Upper lobe of left lung (tissue), 6 donors: ENCODE results near the gene PAK5. TPM values are rescaled to one million over a fixed set of nuclear protein-coding genes. Genes with fewer than 3 reads are reported as not detected.

ENCODE experiments used
- ATAC-seq, 2 donors: fragments of 200-7000 bp; cut with Tn5 transposase; one replicate each; pipeline ENCODE4 v1.9.1; 2022; ENCODE audit warnings: mild to moderate bottlenecking in 2 of 2, moderate library complexity in 2 of 2; ENCODE audit not compliant: low FRiP score in 2 of 2
- DNase-seq, 2 donors: peaks; one replicate each; pipeline ENCODE4 v3.0.0-alpha.2; 2019 to 2020
- H3K27ac ChIP-seq, 4 donors: fragments of 200-600 bp; sonication (generic); one replicate each; pipeline ENCODE4 v1.5.1; 2016 to 2019
- H3K27me3 ChIP-seq, 4 donors: fragments of 200-600 bp; sonication (generic); one replicate each; pipeline ENCODE4 v1.5.1; 2017 to 2019
- H3K36me3 ChIP-seq, 4 donors: fragments of 200-600 bp; sonication (generic); one replicate each; pipeline ENCODE4 v1.5.1; 2016 to 2019
- H3K4me1 ChIP-seq, 4 donors: fragments of 200-600 bp; sonication (generic); one replicate each; pipeline ENCODE4 v1.5.1; 2018 to 2019
- H3K4me3 ChIP-seq, 4 donors: fragments of 200-600 bp; sonication (generic); one replicate each; pipeline ENCODE4 v1.5.1; 2017 to 2019; ENCODE audit warnings: mild to moderate bottlenecking in 2 of 4, moderate library complexity in 1 of 4
- H3K9me3 ChIP-seq, 4 donors: fragments of 200-600 bp; sonication (generic); one replicate each; pipeline ENCODE4 v1.5.1; 2018 to 2019
- EP300 ChIP-seq, 4 donors: sonication (generic); formaldehyde crosslinking; IDR thresholded peaks; one replicate each; pipeline ENCODE4 v1.5.1; 2017; ENCODE audit warnings: antibody characterized with exemption in 4 of 4, control low read depth in 2 of 4
- POLR2A ChIP-seq, 4 donors: fragments of 450-650 bp; IDR thresholded peaks; one replicate each; pipeline ENCODE4 v1.5.1; 2016 to 2017; ENCODE audit warnings: antibody characterized with exemption in 4 of 4, mild to moderate bottlenecking in 2 of 4
- POLR2AphosphoS5 ChIP-seq, 2 donors: sonication (generic); formaldehyde crosslinking; IDR thresholded peaks; one replicate each; pipeline ENCODE4 v1.5.1; 2017; ENCODE audit warnings: antibody characterized with exemption in 2 of 2
- WGBS, 2 donors: methylation state at CpG; one replicate each; pipeline ENCODE4 v1.1.5; 2017 to 2018; 5-methylcytosine and 5-hydroxymethylcytosine counted together
- total RNA-seq, 6 donors: library from RNA; depleted of rRNA in 4 of 6; stranded (reverse); fragments of >200 nt in 4 of 6; gene quantifications; one replicate each; pipeline versions ENCODE4 v1.1.0 to v1.2.1, GENCODE V29; 2016 to 2021
- TF ChIP-seq, protein P1 (sequence below), 6 experiments: fragments of 450-650 bp in 4 of 6; fragments of 200-600 bp in 2 of 6; sonication (generic) in 2 of 6; IDR thresholded peaks; one replicate each; pipeline ENCODE4 v1.5.1; 2016 to 2019; ENCODE audit warnings: antibody characterized with exemption in 6 of 6
- donor health status: DM: no; HTN: no; CAD: no; lungs with moderate emphysema.
- donor health status: DM: no; HTN: yes; CAD: no; lungs with severe emphysema.

The PAK5 gene
- total RNA-seq, 6 donors from 2014 or later = 0.17 to 0.30 (median 0.23) TPM; not detected in 2

DNA sequence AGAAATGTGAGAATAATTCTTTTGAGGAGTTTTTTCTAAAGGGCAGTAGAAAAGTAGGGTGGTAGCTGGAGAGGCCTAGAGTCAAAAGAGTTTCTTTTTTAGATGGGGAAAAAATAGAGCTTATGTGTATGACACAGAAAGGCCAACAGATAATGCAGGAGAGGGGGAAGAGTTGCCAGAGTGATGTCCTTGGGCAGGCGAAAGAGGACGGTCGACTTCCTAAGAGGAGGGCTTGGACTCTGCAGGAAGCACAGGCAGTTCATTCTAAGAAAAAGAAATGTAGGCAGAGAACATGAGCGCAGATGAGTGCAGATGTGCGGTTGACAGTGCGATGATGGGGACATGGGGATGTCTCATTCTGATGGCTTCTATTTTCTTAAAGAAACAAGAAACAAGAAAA is 68.9 kb downstream of the PAK5 start:
- no peak for ATAC-seq
- TF ChIP-seq EP300 (IDR thresholded peaks at IDR 0.05) (no peak), POLR2AphosphoS5 (IDR thresholded peaks at IDR 0.05) (no peak), POLR2A (IDR thresholded peaks at IDR 0.05) (no peak)
- TF ChIP-seq, protein P1, sequence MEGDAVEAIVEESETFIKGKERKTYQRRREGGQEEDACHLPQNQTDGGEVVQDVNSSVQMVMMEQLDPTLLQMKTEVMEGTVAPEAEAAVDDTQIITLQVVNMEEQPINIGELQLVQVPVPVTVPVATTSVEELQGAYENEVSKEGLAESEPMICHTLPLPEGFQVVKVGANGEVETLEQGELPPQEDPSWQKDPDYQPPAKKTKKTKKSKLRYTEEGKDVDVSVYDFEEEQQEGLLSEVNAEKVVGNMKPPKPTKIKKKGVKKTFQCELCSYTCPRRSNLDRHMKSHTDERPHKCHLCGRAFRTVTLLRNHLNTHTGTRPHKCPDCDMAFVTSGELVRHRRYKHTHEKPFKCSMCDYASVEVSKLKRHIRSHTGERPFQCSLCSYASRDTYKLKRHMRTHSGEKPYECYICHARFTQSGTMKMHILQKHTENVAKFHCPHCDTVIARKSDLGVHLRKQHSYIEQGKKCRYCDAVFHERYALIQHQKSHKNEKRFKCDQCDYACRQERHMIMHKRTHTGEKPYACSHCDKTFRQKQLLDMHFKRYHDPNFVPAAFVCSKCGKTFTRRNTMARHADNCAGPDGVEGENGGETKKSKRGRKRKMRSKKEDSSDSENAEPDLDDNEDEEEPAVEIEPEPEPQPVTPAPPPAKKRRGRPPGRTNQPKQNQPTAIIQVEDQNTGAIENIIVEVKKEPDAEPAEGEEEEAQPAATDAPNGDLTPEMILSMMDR (IDR thresholded peaks at IDR 0.05) = no peak
- DNase-seq = no peak
- H3K9me3 ChIP-seq = no peaks in the 10 kb centered on the region
- H3K4me1 ChIP-seq = no peaks in the 10 kb centered on the region
- H3K36me3 ChIP-seq = no peaks in the 10 kb centered on the region
- 85 to 89% methylated on average over 6 of the region's 6 CpGs for WGBS, 2 donors
- no peaks in the 10 kb centered on the region for H3K27me3 ChIP-seq
- no peak overlapping the region for H3K4me3 ChIP-seq
- H3K27ac ChIP-seq = no peak overlapping the region

DNA sequence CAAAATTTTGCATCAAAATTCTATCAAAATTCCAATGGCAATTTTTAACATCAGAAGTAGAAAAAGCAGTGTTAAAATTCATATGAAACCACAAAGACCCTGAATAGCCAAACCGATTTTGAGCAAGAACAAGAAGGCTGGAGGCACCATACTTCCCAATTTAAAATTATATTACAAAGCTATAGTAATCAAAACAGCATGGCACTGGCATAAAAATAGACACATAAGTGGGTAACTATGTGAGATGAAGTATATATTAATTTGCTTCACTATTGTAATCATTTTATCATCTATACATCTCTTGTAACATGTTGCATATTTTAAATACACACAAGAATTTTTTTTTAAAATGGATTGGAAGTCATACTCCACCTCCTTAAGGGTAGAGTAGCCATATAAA is 77.4 kb downstream of the PAK5 start:
- H3K9me3 ChIP-seq = peaks cover 0 to 13% (median 2%) of the 10 kb centered on the region in 4 donors
- no peaks in the 10 kb centered on the region for H3K36me3 ChIP-seq
- TF ChIP-seq POLR2AphosphoS5 (IDR thresholded peaks at IDR 0.05) (no peak), EP300 (IDR thresholded peaks at IDR 0.05) (no peak), POLR2A (IDR thresholded peaks at IDR 0.05) (no peak)
- TF ChIP-seq, protein P1 (IDR thresholded peaks at IDR 0.05) = no peak
- H3K27ac ChIP-seq = no peak overlapping the region
- H3K4me3 ChIP-seq = no peak overlapping the region
- DNase-seq (no peak), ATAC-seq (no peak)
- H3K27me3 ChIP-seq = no peaks in the 10 kb centered on the region
- 71 to 83% methylated on average over 1 of the region's 1 CpG for WGBS, 2 donors
- no peaks in the 10 kb centered on the region for H3K4me1 ChIP-seq

DNA sequence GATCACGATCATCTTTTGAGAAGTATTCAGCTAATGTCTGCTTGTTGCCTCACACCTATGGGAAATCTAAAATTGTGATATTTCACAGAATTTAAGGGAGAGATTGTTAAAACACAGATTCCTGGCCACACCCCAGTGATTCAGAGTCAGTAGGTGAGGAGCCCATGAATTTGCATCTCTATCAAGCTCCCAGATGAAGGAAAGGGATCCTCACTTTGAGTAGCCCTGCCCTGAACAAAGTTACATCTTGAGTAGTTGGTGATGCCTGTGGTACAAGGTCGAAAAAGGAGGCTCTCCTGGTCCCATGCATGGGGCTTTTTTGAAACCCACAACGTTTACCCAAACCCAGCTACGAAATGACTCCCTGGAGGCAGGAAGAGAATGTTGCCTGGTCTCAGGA is 79.5 kb downstream of the PAK5 start:
- Histone ChIP-seq H3K27ac (no peak overlapping the region), H3K9me3 (peaks cover 0 to 13% (median 2%) of the 10 kb centered on the region in 4 donors), H3K27me3 (no peaks in the 10 kb centered on the region), H3K4me1 (no peaks in the 10 kb centered on the region), H3K4me3 (no peak overlapping the region), H3K36me3 (no peaks in the 10 kb centered on the region)
- TF ChIP-seq, protein P1 (IDR thresholded peaks at IDR 0.05) = no peak
- TF ChIP-seq EP300 (IDR thresholded peaks at IDR 0.05) (no peak), POLR2A (IDR thresholded peaks at IDR 0.05) (no peak), POLR2AphosphoS5 (IDR thresholded peaks at IDR 0.05) (no peak)
- ATAC-seq (no peak), DNase-seq (no peak)
- WGBS, 2 donors = 44 to 67% methylated on average over 4 of the region's 4 CpGs

DNA sequence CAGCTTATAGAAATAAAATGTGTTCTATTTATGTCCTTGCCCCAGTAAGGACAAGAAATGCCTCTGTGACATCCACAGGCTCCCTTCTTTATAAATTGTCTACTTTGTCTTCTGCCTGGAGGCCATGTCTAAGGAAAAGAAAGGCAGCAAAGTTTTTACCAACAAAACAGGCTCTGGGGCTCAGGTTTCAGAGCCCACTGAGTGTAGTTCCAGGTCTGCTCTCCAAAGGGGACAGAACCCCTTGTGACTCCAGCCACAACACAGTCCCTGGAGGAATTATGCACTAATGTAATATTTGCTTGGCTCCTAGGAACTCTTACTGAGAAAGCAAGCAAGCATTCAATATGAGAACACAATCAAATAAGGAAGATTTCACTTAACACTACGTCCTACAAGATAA is 80.1 kb downstream of the PAK5 start:
- Histone ChIP-seq H3K36me3 (no peaks in the 10 kb centered on the region), H3K9me3 (peaks cover 0 to 13% (median 2%) of the 10 kb centered on the region in 4 donors), H3K27ac (no peak overlapping the region), H3K4me1 (no peaks in the 10 kb centered on the region), H3K4me3 (no peak overlapping the region), H3K27me3 (no peaks in the 10 kb centered on the region)
- WGBS, 2 donors = 44 to 63% methylated on average over 1 of the region's 1 CpG
- no peak for TF ChIP-seq EP300 (IDR thresholded peaks at IDR 0.05)
- TF ChIP-seq, protein P1 (IDR thresholded peaks at IDR 0.05) = no peak
- TF ChIP-seq POLR2A (IDR thresholded peaks at IDR 0.05) = no peak
- TF ChIP-seq POLR2AphosphoS5 (IDR thresholded peaks at IDR 0.05) = no peak
- DNase-seq = no peak
- ATAC-seq = no peak

DNA sequence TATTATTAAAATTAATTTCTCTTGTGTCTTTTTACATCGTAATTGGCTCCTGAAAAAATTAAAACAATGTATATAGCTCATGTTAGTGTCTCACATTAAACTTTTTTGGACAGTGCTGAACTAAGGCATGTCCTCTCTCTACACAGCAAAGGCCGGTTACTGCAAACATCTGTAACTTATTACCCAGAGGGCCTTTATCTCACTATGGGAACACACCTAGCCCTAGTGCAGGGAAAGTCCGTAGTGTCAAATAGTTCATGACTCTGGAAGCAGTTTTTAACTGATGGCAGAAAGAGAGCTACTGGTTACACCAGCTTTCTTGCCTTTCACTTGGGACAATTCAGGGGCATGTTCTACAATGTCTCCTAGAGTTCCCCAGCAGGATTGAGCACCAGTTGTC is 82.2 kb downstream of the PAK5 start:
- Histone ChIP-seq H3K36me3 (no peaks in the 10 kb centered on the region), H3K9me3 (peaks cover 0 to 8% (median 2%) of the 10 kb centered on the region in 4 donors), H3K27ac (no peak overlapping the region), H3K27me3 (no peaks in the 10 kb centered on the region), H3K4me1 (no peaks in the 10 kb centered on the region), H3K4me3 (no peak overlapping the region)
- TF ChIP-seq POLR2AphosphoS5 (IDR thresholded peaks at IDR 0.05) (no peak), POLR2A (IDR thresholded peaks at IDR 0.05) (no peak), EP300 (IDR thresholded peaks at IDR 0.05) (no peak)
- TF ChIP-seq, protein P1 (IDR thresholded peaks at IDR 0.05) = no peak
- 64 to 75% methylated on average over 3 of the region's 3 CpGs for WGBS, 2 donors
- DNase-seq (no peak), ATAC-seq (no peak)
